HG03064 (cell line): ENCODE measurements around the gene SCAMP5.
A peak's percentile ranks its signal among the peaks of the same experiment; 100 is the strongest.

Source experiments
- ATAC-seq: cut with Tn5 transposase; IDR thresholded peaks from one replicate; pipeline ENCODE4 v1.9.1; 2021; ENCODE audit warnings: low read depth; ENCODE audit not compliant: unreplicated experiment

SCAMP5 gene

GRCh38 chr15:75065851-75066509, 70.6 kb downstream of the SCAMP5 start:
- ATAC-seq: no peak

GRCh38 chr15:75067123-75067830, 71.9 kb downstream of the SCAMP5 start:
- no peak for ATAC-seq

- no peak for ATAC-seq
Observed at GRCh38 chr15:75068748-75069147, 73.4 kb downstream of the SCAMP5 start.

GRCh38 chr15:75069301-75069925, 74.0 kb downstream of the SCAMP5 start:
- ATAC-seq: peak; percentile 78

- ATAC-seq: no peak
Observed at GRCh38 chr15:75070674-75071073, 75.3 kb downstream of the SCAMP5 start.
